NCI-H146 (cell line): Measurements from ENCODE around the gene SELENOO.
A peak's percentile ranks its signal among the peaks of the same experiment; 100 is the strongest.

ENCODE experiments used
- DNase-seq: peaks from one replicate; lab custom pipeline; 2025; lab: John Stamatoyannopoulos, UW

SELENOO gene

DNA sequence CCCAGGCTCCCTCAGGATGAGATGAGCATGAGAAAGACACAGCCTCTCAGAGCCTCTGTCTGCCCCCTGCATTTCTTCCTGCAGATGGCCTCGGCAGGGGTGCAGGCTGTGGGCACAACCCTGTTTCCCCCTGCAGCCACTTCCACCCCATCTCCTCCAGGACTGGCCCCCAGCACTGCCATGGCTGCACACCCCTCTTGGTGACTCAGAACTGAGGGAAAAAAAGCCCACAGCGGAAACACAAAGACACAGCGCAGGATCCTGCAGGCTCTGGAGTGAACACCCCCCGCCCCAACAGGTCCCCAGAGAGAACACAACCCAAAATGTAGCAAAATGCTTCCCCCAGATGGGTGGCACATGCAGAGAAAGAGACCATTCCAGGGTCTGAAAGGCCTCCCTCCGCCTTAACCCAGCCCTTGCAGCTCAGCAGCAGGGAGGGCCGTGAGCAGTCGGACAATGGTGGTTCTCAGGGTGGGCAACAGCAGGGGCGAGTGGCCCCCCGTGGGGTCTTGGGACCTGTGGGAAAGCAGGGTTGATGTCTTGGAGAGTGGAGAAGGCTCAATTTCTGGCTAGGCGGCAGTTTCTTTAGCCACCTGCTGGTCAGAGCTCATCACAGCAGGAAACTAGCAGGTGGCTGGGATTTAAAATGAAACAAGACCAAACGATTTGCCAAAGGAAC is 36.1 kb downstream of the SELENOO start:
- peak; percentile 24 for DNase-seq

DNA sequence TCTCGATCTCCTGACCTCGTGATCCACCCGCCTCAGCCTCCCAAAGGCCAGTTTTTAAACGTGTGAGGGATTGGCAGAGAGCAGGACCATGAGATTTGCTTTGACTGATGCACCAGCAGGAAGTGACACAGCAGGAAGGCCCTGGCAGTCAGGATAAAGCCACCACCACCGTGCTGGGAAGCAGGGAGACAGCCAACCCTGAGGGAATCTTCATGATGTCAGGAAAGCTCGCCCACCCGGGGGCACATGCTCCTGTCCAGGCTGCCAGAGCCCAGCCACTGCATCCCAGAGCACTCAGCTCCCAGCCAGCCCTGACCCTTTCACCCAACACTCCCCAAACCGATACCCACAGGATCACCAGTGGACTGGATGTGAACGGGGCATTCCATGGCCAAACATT is 37.9 kb downstream of the SELENOO start:
- no peak for DNase-seq

DNA sequence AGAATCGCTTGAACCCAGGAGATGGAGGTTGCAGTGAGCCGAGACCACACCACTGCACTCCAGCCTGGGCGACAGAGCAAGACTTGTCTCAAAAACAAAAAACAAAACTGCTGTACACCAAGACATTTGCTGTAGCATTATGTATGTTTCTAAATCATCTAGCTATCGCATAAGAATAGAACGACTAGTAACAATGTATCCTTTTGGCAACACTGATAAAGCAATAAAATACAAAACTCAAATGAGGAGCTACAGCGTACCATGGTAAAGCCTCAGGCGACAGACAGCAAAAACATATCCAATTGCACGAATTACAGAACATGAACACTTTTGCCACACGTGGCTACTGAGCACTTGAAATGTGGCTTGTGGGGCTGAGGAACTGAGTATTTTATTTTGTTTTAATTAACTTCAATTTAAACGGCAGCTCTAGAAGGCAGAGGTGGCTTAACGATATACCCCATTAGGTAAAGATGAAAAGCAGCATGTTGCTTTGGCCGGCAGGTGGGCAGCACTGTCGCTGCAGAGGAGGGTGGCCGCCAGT is 41.7 kb downstream of the SELENOO start:
- no peak for DNase-seq

DNA sequence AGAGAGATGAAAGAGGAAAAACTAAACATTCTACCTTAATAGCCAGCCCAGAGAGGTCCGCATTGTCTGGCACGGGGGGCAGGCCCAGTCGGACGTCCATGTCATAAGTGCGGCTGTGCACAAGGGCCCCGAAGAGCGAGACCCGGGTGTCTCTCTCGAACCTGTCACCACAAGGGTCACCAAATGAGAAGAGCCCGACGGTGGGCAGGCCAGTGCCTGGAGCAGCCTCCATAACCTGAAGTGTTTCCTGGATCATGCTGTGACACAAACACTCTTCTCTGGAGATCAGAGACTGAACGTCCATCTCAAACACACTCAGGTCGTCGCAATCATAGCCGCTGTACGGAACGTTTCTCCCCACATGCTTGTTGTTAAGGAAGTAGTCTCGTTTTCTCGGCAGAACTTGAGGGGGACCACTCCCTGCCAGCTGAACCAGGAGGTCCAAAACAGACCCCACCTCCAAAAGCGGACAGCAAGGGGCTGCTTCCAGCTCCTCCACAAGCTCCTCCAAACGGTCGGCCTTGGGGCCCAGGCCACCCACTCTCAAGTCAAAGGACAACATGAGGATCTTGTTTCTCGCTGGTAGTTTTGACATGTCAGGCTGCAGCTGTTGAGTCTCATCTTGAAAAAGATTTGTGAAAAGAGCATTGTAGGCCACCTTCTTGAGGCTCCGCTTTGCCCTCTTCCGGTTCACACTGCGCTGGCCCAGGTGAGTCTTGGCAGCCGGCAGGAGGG is 43.0 kb downstream of the SELENOO start:
- DNase-seq, result no peak

DNA sequence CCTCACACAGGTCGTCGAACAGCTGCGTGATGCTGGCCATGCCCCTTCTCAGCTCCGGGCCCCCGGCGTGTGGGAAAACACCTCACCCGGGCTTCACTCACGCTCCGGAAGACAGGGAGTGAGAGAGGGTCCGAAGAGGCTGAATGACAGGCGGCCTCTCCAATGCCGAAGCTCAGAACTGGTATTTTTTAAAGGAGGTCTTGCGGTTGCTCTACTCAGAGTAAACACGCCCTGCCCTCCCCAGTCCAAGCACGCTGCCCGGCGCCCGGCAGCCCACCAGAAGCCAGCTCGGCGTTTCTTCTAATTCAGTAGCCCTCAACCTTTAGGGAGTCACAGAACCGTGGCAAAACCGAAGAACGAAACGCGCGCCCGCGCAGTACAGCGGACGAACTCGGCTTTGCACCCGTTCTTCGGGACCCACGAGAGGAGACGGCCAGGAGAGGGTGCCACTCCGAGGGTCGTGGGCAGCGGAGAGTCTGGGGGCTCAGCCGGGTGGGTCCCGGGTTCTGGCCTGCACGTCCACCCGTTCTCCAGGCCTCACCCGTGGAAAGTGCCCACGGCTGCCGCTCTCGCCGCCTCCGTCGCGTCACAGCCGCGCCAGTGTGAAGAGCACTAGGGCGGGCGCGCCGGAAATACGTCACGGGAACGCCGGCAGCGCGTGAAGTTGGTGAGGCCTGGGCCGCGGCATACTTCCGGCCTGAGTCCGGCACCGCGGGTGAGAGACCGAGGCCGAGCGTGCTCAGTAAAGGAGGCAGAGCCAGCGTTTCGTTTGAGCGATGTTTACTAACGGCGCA is 43.8 kb downstream of the SELENOO start, which contains the start of gene TUBGCP6:
Gene TUBGCP6, minus strand, starts transcription at position 604 of the 794 bp plus-strand sequence. Its CDS starts 564 bp downstream, at position 40.
- peak; percentile 83 for DNase-seq

DNA sequence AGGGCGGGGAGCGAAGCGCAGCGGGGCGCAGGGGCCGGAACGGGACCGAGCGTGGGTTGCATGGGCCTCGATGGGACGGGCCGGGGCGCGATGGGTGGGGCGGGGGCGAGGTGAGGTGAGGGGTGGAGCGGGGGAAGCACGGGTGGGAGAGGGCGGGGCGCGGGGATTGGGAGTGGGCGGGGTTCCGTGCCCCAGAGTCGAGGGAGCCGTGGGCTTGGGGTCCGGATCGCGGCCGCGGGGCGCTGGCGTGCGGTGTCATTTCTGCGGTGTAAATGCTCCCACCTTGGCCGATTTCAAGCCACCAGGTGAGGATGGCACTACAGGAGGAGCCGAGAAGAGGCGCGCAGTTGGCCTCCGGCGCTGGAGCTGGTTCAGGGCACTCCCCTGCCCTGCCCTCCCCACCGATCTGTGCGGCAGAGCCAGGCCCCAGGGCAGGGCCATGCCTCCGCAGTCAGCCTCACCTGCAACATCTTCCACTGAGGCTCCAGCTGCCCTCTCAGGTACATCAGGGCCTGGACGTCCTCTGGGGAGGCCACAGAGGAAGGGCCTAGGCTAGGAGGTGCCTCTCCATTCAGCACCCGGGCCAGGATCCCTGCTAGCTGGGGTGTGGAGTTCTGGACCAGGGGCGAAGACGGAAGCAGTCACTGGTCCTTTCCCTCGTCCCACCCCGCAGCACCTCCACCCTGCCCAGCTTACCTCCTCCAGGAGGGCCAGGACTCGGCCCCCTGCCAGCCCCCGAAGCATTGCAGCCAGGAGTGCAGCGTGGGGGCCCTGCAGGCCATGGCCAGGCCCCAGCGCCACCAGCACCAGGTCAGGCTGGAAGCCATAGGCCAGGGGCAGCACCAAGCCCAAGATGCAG is 44.6 kb downstream of the SELENOO start:
- DNase-seq, result peak; percentile 36

DNA sequence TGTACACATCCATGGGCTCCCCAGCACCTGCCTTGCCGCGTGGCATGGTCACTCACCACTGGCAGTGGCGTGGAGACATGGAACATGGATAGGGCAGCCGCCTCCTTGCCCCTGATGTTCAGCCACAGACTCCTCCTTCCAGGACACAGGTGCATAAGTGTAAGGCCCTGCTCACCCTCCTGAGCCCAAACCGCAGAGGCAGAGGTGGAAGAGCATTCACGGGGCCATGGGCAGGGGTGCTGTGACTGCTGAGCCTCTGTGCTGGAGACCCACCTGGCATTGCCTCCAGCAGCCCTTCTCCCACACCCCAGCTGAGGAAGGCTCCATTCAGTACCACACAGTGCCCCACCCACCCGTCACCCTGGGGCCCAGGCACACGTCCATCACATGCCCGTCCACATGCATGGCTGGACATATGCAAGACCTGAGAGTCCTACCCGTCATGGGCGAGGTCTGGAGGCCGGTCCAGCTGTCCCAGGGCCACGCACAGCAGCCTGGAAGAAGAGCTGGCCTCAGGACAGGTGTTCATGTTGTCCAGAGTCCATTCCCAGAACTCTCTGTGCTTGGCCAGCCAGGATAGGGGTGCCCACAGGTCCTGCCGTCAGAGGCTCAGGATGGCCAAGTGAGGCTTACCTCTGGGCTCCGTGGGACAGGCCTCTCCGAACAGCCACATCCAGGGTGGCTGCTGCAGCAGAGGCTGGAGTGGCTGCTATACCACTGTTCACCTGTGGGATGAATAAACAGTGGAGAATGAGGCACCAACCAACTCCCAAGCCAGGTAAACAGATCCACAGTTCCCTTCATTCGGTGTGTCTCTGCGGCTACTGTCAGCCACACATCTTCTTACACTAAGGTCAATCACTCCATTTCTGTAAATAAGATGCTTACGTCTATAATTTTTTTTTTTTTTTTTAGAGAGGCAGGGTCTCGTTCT is 45.7 kb downstream of the SELENOO start:
- no peak for DNase-seq

DNA sequence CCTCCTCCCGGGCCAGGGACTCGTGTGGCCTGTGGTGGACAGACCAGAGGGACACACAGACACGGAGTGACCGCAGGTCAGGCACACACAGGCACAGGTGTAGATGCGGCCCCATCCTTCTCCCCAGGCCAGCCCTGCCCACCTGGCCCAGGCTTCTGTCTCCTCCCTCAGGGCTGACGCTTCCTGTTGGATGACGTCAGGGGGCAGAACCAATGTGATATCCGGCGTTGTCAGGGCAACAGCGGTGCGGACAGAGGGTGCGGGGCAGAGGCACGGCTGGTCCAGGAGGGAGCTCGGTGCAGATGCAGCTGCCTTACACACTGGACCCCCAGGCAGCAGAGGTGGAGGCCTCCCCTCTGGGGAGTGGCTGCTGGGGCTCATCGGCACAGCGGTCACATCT is 46.9 kb downstream of the SELENOO start:
- DNase-seq, result peak; percentile 72

DNA sequence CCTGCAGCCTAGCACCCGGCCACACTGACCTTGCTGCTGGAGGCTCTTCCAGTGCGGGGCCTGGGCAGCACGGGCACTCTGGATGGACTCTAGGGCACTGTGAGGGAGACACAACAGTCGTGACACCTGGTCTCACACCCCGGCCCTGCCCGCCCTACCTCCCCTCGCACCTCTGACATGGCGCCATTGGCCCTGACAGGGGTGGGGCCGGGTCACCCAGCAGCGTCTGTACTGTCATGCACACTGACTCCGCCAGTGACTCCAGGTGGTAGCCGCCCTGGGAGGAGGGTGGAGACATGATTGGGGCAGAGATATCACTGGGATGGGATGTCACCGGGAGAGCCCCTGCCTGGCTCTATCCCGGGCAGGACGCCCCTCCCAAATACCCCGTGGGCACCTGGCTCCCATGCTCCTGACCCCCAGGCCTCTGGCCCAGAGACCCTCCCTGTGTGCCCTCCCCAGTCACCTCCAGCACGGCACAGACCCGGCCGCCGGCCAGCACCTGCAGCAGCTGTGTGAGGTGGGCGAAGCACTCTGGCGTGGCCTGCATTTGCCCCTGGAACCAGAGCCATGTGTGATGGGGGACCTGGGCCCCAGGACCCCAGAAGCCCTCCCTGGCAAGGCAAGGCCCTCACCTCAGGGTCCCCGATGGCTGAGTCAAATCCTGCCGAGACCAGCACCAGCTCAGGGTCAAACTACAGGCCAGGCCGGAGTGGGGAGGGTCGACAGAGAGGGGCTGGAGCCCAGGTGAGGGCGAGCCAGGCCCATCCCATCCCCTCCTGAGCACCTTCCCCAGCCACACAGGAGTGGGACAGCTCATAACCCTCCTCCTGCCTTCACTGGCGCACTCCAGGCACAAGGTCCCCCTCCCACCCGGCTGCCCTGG is 47.6 kb downstream of the SELENOO start:
- DNase-seq, result no peak

DNA sequence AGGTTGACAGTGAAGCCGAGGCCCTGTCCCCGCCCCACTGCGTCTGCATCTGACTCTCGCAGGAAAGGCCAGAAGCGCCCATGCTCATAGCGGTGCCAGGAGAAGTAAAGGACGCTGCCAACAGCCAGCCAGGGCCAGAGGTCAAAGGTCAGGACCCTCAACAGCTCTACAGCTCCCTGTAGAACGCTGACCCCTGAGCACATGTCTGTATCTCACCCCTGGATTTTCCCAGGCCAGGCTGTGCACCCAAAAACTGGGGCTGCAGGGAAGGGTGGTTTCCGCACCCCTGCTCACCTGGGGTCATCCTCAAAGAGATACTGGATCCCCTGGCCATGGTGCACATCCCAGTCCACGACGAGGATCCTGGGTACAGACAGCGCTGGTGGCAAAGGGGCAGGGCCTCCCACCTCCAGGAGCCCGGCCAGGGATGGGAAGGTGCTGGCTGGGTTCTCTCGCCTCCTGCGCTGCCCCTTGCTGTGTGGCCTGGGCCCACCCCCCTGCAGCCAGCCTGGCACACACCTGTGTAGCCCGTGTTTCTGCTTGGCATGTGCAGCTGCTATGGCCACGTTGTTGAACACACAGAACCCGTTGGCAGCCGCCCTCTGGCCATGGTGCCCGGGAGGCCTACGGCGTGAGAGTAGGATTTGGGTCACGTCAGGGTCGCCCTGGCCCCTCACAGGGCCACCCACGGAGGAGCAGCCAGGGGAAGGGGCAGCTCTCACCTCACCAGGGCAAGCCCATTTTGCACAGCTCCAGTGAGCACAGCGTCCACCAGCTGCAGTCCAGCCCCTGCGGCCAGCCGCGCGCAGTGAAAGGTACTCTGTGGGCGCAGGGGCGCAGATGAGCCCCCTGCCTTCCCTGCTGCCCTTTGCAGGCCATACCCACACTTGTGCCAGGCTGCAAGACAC is 48.8 kb downstream of the SELENOO start:
- no peak for DNase-seq

DNA sequence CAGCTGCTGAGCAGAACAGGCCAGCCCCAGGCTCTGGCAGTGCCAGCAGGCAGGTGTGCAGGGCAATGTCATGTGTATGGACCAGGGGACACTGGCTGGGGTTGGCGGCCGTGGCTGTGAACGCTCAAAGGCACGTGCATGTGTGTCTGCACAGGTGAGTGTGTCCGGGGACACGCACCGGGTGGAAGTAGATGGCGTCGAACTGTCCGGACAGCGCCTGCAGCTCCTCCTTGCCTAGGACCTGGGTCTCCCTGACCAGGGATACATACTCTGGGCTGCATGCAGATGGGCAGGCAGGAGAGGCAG is 49.4 kb downstream of the SELENOO start:
- DNase-seq, result no peak

DNA sequence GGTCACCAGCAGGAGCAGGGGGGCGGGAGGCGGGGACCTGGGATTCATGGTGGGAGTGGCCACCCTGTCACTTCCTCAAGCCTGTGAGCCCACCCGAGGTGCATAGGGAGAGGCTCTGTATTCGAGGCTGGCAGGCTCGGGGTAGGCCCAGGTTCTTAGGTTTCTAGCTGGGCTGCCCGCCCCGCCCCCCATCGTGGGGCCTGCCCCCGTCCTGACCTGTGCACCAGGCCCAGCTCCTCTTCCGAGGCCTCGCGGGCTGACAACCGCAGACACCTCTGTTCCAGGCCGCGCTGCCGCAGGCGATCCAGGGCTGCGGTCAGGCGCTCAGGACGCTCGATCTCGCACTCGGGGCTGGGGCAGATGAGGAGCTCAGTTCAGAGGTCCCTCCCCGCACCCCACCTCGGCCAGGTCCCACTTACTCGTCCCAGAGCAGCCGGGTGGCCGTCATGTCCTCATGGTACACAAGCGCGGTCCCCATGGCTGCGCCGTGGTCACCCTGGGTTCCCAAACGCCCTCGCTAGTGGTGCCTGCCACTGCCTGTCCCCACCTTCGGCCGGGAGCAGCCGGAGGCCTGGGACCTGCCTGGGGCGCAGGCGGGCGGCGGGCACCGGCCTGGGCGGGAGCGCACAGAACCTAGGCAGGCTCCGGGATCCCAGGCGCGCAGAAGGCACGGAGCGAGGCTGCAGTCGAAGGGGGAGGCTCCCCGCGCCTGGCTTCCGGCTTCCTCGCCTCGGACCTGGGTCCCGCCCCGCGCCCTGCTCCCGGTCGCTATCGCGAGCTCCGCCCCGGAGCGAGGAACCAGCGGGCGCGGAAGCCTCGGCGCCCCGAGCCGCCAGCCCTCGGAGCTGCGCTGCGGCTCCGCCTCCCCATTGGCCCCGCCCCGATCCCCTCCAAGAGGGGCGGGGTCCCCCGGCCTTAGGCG is 50.0 kb downstream of the SELENOO start, which contains the start of gene HDAC10:
Gene HDAC10, minus strand, starts transcription at position 711 of the 922 bp plus-strand sequence. Its CDS starts 233 bp downstream, at position 478.
- DNase-seq, result peak; percentile 73

DNA sequence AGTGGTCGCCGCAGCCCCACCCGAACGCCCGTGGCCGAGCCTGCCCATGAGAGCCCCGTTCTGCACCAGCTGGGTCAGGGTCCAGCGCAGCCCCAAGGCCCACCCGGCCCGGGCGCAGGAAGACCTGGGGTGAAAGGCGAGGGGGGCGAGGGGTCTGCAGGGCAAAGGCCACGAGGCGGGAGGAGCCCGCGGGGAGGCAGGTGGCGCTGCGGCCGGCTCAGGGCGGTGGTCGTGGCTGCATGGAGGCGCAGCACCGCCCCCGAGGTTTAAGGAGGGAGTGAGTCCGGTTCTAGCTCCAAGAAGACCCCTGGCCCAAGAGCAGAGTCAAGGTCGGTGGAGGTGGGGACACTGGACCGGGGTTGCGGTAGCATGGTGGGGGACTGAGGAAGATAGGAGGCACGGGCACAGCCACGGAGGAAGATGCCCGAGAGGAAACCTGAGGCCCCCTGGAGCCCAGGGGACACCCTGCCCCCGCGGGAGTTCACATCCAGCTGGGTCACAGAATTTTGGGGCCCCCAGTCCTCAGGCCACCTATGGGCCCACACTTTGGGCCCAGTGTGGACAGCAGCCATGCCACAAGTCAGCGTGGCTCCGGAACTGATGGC is 50.8 kb downstream of the SELENOO start:
- DNase-seq, result no peak

DNA sequence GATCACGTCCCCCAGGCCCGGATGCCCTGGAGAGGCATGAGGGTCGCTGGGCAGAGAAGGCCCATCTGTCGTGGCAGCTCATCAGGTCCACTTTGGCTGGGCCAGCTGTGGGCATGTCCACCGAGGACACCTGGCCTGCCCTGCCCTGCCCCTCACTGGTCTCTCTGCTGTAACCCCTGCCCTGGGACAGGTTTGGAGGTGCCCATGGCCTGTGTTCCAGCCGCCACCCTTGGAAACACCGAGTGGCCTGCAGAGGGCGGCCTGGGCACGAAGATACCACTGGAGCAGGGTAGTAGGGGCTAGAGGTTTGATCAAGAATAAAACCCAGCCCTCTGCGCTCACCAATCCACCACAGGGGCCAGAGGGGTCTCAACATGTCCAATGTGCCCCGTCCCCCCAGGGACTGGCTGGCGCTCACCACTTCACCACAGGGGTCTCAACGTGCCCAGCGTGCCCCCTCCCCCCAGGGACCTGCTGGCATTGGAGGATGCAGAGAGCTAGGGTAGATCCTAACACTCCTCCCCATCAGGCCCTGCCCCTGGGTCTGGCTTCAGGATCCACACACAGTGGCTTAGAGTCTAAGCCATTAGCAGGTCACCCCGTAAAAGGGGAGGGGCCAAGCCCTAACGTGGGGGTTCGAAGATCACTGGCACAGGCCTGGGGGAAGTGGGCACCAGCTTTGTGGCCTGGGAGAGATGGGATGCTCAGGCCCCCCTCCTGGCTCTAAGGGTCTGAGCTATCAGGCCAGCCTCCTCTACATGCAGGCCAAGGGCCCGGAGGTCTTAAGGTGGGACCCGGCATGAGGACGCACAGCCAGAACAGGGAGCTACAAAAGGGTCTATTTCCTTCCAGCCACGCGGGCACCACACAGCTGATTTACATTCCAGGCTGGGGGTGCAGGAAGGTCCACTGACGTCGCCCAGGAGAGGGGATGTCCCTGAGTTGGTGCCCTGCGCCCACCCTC is 51.6 kb downstream of the SELENOO start:
- DNase-seq, result peak; percentile 13
